ENCODE measurements around the gene ATG13.

GRCh38 chr11:46594785-46595184 is 22.6 kb upstream of the ATG13 start:
- TF ChIP-seq, protein P1, sequence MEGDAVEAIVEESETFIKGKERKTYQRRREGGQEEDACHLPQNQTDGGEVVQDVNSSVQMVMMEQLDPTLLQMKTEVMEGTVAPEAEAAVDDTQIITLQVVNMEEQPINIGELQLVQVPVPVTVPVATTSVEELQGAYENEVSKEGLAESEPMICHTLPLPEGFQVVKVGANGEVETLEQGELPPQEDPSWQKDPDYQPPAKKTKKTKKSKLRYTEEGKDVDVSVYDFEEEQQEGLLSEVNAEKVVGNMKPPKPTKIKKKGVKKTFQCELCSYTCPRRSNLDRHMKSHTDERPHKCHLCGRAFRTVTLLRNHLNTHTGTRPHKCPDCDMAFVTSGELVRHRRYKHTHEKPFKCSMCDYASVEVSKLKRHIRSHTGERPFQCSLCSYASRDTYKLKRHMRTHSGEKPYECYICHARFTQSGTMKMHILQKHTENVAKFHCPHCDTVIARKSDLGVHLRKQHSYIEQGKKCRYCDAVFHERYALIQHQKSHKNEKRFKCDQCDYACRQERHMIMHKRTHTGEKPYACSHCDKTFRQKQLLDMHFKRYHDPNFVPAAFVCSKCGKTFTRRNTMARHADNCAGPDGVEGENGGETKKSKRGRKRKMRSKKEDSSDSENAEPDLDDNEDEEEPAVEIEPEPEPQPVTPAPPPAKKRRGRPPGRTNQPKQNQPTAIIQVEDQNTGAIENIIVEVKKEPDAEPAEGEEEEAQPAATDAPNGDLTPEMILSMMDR (IDR thresholded peaks at IDR 0.05): no peak
- TF ChIP-seq POLR2A (IDR thresholded peaks at IDR 0.05) (no peak), EP300 (IDR thresholded peaks at IDR 0.05) (no peak), POLR2AphosphoS5 (IDR thresholded peaks at IDR 0.05) (no peak)
